SKM-1 (cell line): Measurements from ENCODE around the gene GOLT1B.
A peak's percentile ranks its signal among the peaks of the same experiment; 100 is the strongest.
"Not testable (repeated sequence)": the region's sequence is repeated elsewhere in the genome, so short reads cannot be mapped to it uniquely, and the experiment has no call there.

Experiments used
- DNase-seq: peaks from one replicate; lab custom pipeline; 2025; ENCODE audit not compliant: unreplicated experiment; lab: John Stamatoyannopoulos, UW

Gene GOLT1B

DNA sequence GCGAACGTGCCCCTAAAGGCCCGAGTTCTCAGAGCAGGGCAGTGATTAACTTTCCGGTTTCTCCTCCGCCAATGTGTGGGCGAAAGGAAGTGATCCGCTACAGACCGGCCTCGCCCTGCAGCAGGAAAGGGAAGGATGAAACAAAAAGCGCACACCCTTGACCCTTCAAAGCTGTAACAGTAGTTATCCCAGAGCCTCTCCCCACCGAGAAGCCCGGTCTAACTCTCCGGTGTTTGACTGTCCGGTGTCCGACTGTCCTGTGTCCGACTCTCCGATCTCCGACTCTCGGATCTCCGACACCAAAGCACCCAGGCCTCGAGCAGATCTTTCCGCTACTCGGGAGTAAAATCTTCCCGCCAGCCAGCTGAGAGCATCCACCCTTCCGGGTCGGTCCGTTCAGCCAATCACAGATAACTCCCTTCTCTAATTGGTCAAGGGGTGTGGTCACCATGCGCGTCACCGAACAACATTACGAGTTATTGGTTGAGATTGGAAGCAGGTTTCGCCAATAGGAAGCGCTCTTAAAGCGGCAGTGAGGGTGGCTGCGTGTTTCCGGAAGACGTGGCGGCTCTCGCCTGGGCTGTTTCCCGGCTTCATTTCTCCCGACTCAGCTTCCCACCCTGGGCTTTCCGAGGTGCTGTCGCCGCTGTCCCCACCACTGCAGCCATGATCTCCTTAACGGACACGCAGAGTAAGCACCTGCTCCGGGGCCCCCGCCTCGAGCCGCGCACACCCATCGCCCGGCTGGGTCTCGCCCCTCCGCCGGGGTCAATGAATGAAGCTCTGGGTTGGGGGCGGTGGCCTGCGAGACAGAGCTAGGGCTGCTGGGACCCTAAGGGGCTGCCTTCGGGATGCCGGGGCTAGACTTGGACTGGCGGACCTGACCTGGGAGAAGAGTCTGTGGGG lies at the start of gene GOLT1B, which contains the start of gene RECQL:
TSS of gene GOLT1B (plus strand) at position 532 of the 906 bp plus-strand sequence. CDS start at position 667, 135 bp downstream.
TSS of gene RECQL (minus strand) at position 378 of the 906 bp plus-strand sequence. CDS start 2,065 bp downstream, outside the sequence.
- peak; percentile 69 for DNase-seq

DNA sequence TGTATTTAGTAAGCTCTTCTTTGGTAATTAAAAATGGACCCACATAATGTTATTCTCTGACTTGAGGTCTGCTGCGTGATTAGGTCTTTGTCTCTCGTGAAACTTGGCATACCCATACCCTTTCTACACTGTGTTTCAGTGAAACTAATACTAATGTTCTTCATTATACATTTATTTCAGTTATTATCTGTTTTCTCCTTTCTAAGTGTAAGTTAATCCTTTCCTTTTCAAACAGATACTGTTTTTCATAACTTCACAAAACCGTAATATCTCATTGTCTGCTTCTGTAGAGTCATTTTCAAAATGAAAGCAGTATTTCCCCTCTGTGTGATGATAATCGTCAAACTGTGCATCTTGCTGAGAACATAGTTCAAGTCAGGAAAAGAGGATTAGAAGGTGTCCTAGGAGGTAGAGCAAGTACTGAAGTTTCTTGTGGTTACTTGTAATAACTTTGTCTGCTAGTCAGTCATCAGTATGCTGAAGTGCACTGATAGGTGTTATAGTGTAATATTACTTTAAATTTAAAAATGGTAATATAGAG lies 48.2 kb upstream of the GOLT1B start:
- no peak for DNase-seq

DNA sequence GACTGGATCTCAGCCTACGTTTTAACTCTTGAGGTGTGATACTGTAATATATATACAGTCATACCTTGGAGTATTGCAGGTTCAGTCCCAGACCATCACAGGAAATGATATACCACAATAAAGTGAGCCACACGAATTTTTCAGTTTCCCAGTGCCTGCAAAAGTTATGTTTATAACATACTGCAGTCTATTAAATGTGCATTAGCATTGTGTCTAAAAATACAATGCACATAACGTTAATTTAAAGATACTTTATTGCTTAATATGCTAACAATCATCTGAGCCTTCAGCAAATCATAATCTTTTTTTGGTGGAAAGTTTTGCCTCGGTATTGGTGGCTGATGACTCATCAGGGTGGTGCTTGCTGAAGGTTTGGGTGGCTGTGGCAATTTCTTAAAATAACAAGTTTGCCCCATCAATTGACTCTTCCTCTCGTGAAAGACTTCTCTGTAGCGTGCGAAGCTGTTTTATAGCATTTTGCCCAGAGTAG lies 45.3 kb upstream of the GOLT1B start:
- DNase-seq = no peak

DNA sequence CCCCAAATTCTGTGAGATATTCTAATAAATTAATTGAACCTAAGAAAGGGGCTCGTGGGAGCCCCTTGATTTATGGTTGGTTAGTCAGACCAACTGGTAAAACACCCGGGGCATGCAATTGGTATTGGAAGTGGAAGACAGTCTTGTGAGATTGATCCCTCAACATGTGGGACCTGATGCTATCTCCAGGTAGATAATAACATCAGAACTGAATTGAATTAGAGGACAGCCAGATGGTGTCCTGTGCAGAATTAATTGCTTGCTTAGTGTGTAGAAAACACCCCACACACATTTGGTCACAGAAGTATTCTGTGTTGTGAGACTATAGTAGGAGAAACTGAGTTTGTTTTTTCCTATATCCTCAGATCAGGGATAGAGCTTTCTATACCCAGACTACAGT lies 42.1 kb upstream of the GOLT1B start:
- DNase-seq = no peak

GRCh38 chr12:21467334-21467733 lies 34.3 kb upstream of the GOLT1B start:
- not testable (repeated sequence) for DNase-seq

GRCh38 chr12:21471294-21471693 lies 30.3 kb upstream of the GOLT1B start:
- no peak for DNase-seq

- no peak for DNase-seq
Observed at GRCh38 chr12:21472197-21472823, 29.3 kb upstream of the GOLT1B start.

DNA sequence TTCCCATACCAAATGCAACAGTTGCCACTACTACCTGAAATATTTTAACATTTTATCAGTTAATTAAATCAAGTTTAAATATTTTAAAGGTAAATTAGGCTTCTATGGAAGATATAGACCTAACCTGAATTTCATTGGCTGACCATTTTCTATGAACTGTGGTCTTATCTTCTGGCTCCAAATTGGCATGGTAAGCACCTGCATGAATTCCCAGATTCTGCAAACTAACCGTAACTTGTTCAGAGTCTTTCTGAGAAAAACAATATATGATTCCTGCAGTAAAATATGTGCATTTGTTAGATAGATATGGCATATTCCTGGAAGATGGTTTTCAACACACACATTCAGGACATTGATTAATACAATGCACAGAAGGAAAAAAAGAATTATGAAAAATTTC lies 26.0 kb upstream of the GOLT1B start:
- no peak for DNase-seq

DNA sequence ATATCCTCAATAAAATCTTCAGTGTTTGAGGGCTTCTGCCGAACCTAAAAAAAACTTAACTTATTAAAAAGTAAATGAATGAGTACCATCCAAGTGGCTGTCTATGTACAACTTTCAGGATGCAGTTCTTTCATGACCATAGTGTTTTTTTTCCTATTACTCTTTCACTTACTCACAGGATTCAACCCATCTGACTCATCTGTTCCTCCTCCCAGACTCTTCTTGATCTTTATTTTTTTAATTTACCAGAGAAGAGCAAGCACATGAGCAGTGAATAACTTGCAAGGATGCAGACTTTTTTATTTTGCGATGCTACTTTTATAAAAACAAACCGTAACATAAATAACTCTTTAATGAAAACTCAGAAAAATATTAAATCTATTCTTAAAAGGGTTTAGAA lies 24.6 kb upstream of the GOLT1B start:
- DNase-seq = no peak

DNA sequence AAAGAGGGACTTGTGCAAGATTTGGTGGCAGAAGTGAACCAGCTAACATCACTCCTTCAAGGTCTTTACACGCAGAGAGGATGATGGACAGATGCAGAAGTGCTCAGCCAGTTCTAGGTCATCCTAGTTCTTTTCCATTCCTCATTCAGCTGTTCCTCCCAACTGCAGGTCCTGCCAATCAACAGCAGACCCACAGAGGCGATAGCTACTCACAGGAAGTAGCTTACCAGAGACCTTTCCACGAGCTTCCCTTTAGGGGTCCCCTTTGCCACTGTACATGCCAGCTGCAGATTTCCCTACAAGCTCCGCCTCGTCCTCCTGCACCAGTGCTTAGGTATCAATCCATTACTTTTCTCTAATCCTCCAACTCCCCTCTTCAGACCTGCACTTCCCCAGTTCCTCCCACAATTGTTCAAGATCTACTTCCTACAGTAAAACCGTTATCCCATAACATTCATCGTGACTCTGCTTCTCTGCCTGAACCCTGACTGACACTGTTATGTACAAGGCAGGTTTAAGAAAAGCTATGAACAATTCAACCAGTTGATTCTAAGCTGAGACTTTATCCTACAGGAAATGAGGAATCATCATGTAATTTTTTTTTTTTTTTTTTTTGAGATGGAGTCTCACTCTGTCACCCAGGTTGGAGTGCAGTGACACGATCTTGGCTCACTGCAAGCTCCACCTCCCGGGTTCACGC lies 22.7 kb upstream of the GOLT1B start:
- DNase-seq = no peak

DNA sequence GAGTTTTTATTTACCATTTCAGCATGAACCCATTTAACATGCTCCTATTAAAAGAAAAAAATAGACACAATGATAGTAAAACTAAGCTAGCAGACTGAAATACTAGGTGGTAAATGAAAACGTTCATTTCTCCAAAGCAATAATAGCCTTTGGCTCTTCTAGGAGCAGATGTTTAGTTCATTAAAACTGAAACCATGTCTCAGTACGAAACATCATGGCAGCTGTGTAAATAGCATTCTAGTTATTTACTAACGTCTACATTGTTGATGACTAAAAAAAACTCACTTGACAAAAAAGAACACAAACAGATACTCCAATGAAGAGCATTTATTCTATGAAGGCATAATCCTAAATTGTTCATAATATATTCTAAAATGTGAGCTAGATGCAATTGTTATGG lies 18.1 kb upstream of the GOLT1B start:
- DNase-seq = no peak

GRCh38 chr12:21485998-21486397 lies 15.6 kb upstream of the GOLT1B start:
- no peak for DNase-seq

DNA sequence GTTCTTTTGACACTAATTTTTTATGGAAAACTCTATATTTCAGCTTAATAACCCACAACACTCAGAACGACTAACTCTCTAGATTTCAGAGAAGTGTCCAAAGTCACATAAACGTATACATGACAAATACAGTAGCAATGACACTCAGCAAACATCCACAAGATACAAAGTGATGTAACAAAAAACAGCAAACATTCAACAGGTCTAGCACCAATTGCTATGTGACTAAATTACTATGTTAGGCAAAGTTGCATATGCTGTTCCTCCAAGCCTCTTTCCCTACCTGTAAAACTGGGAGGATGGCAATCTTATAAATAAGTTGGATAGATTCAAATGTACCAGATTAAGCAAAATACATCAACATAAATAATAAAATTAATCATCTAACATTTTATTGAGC lies 1.8 kb upstream of the GOLT1B start:
- no peak for DNase-seq

DNA sequence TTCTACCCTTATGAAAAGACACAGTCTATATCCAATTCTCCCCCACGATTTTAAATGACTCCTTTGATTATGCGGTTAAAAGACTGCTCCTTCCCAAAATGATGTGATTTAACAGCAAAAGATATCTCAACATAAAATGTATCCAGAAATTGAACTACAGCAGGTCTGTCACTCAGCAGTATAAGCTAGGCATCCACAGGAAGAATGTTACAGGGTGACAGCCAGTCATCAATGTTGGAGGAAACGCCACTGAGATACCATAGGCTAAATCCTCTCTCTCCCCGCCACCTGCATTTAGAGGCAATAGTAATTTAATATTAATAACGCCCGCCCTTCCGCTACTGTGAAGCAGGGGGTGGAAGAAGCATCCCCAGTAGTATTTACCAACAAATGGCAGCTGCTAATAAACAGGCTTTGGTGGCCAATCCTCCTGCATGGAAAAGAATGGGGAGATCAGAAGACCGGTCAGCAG lies 767 bp upstream of the GOLT1B start:
- DNase-seq = no peak

GRCh38 chr12:21502164-21502496 lies 541 bp downstream of the GOLT1B start:
- no peak for DNase-seq

- DNase-seq = no peak
Observed at GRCh38 chr12:21502872-21503271, 1.3 kb downstream of the GOLT1B start.

- DNase-seq = no peak
Observed at GRCh38 chr12:21505888-21506287, 4.3 kb downstream of the GOLT1B start.

DNA sequence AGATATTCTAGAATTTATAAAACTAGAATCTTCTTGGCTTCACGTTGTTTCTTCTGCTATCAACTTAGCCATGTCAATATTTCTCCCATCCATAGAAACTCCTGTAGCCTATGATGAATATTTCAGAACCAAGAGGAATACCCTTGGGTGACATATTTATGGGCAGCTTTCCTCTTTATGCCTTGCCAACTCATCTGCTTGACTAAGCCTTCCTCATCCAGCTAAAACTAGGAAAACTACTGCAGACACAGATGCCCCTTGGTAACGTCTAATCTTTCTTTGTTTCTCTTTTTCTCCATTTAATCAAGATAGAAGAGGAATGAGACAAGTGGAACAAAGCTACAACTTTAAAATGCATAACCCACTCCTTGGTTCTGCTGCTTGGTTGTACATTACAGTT lies 6.3 kb downstream of the GOLT1B start:
- DNase-seq = no peak

- no peak for DNase-seq
Observed at GRCh38 chr12:21509768-21510167, 8.2 kb downstream of the GOLT1B start.

GRCh38 chr12:21516281-21516680 lies 14.7 kb downstream of the GOLT1B start:
- DNase-seq = no peak

GRCh38 chr12:21518451-21518850 lies 16.9 kb downstream of the GOLT1B start:
- DNase-seq = no peak
